ENCODE measurements around the gene USP53.

DNA sequence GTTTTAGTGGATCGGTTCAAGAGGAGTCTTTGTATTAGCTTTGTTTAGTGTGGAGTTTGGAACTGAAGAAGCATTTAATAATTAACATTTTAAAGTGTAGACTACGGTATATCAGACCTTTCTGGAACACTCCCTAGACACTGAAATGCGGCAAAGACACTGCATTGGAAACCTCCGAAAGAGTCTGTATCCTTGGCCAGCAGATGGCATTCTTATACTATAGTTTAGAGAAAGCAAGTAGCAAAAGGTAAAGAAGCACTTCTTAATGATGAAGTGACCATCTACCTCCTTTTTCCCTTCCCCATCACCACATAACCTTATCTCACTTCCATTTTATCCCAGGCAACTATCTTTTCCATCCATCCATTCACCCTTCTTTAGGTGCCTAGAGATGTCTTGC is 101.8 kb downstream of the USP53 start:
- TF ChIP-seq ZNF777 (CRISPR knock-in tag; IDR thresholded peaks at IDR 0.05) (no peak), POLR2A (IDR thresholded peaks at IDR 0.05; ENCODE audit: insufficient read depth in 1 of 2, low read depth in 2 of 2, low read length in 2 of 2) (no peak), ZNF562 (CRISPR knock-in tag; IDR thresholded peaks at IDR 0.05; ENCODE audit: borderline replicate concordance) (no peak), REL (CRISPR knock-in tag; conservative IDR thresholded peaks at IDR 0.05) (no peak), ZBTB20 (CRISPR knock-in tag; IDR thresholded peaks at IDR 0.05; ENCODE audit: borderline replicate concordance, low read depth) (no peak), CEBPB (IDR thresholded peaks at IDR 0.05; ENCODE audit: borderline replicate concordance, low read depth, low read length) (no peak)
